Measurements from ENCODE around the gene ZNF280B. TPM values are rescaled to one million over a fixed set of nuclear protein-coding genes. Genes with fewer than 3 reads are reported as not detected.
"Not testable (repeated sequence)": the region's sequence is repeated elsewhere in the genome, so short reads cannot be mapped to it uniquely, and the experiment has no call there.

ZNF280B gene
- total RNA-seq, 4 donors from 2014 or later: 0.47 to 0.80 (median 0.70) TPM; not detected in 1

DNA sequence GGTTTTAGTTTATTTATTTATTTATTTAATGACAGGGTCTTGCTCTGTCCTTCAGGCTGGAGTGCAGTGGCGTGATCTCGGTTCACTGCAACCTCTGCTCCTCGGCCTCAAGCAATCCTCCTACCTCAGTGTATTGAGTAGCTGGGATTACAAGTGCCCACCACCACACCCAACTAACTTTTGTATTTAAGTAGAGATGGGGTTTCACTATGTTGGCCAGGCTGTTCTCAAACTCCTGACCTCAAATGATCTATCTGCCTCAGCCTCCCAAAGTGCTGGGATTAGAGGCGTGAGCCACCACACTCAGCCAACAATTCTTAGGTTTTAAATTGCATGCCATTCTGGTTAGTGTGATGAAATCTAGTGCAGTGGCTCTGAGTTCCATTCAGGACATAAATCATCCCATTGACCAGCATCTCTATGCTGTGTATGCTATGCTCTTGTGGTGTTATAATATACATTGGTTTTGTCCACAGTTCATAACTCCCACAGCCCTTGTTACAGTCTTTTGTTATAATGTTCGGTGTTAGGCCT is 28.5 kb downstream of the ZNF280B start:
- Histone ChIP-seq H3K27ac (no peak overlapping the region), H3K9me3 (no peaks in the 10 kb centered on the region), H3K36me3 (no peaks in the 10 kb centered on the region), H3K4me3 (no peak overlapping the region), H3K4me1 (no peaks in the 10 kb centered on the region), H3K27me3 (no peaks in the 10 kb centered on the region)
- no peak for TF ChIP-seq POLR2A (IDR thresholded peaks at IDR 0.05)
- TF ChIP-seq CTCF (IDR thresholded peaks at IDR 0.05): no peak
- DNase-seq: no peak

- Histone ChIP-seq H3K27ac (no peak overlapping the region), H3K4me1 (no peaks in the 10 kb centered on the region), H3K27me3 (no peaks in the 10 kb centered on the region), H3K9me3 (no peaks in the 10 kb centered on the region), H3K4me3 (no peak overlapping the region), H3K36me3 (no peaks in the 10 kb centered on the region)
- DNase-seq: no peak
- TF ChIP-seq CTCF (IDR thresholded peaks at IDR 0.05): no peak
- TF ChIP-seq POLR2A (IDR thresholded peaks at IDR 0.05): no peak
These were observed 29.4 kb downstream of the ZNF280B start for GRCh38 chr22:22479116-22479515.

- Histone ChIP-seq H3K4me1 (no peaks in the 10 kb centered on the region), H3K9me3 (no peaks in the 10 kb centered on the region), H3K36me3 (no peaks in the 10 kb centered on the region), H3K4me3 (no peak overlapping the region), H3K27ac (no peak overlapping the region), H3K27me3 (no peaks in the 10 kb centered on the region)
- no peak for DNase-seq
- TF ChIP-seq POLR2A (IDR thresholded peaks at IDR 0.05) (no peak), CTCF (IDR thresholded peaks at IDR 0.05) (no peak)
These were observed 30.1 kb downstream of the ZNF280B start for GRCh38 chr22:22478470-22478869.

DNA sequence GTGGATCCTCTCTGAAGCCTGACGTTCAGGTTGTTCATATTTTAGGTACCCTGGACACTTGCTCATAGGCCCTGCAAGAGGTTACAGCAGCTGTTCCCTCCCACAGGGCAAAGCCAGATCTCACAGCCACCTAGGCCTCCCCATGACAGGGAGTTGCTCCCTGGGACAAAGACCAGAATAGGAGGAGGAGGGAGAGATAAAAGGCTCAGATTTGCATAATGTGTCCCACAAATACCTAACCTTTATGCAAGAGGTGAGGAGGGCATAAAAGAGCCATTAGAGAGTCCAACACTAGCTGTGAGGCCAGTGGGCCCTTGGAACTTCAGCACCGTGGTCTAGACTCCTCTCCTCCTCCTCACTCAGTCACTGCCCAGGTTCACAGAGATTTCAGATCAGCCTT is 33.8 kb downstream of the ZNF280B start:
- Histone ChIP-seq H3K27ac (no peak overlapping the region), H3K4me3 (no peak overlapping the region), H3K27me3 (no peaks in the 10 kb centered on the region), H3K9me3 (no peaks in the 10 kb centered on the region), H3K4me1 (no peaks in the 10 kb centered on the region), H3K36me3 (no peaks in the 10 kb centered on the region)
- no peak for DNase-seq
- TF ChIP-seq CTCF (IDR thresholded peaks at IDR 0.05) (no peak), POLR2A (IDR thresholded peaks at IDR 0.05) (no peak)

GRCh38 chr22:22471104-22471503 is 37.4 kb downstream of the ZNF280B start:
- not testable (repeated sequence) for H3K4me1 ChIP-seq, H3K4me3 ChIP-seq, H3K9me3 ChIP-seq, DNase-seq, H3K27me3 ChIP-seq, H3K27ac ChIP-seq, H3K36me3 ChIP-seq

DNA sequence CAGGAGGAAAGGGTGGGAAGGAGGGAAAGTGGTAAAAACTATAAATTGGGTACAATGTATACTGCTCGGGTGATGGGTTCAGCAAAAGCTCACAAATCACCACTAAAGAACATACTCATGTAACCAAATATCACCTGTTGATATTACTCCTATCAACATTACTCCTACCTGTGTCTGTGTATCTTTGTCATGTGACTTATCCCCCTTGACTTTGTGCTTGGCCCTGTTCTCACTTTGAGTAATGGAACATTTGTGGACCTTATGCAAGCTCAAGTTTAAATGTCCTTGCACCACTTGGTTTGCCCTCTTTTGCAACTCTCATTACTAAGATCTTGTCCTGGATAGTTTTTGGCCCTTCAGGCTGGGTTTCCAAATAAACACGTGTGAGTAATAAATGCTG is 39.0 kb downstream of the ZNF280B start:
- H3K4me1 ChIP-seq: no peaks in the 10 kb centered on the region
- no peaks in the 10 kb centered on the region for H3K27me3 ChIP-seq
- DNase-seq: no peak
- H3K36me3 ChIP-seq: no peaks in the 10 kb centered on the region
- no peak overlapping the region for H3K27ac ChIP-seq
- no peaks in the 10 kb centered on the region for H3K9me3 ChIP-seq
- H3K4me3 ChIP-seq: no peak overlapping the region
- TF ChIP-seq CTCF (IDR thresholded peaks at IDR 0.05): no peak
- no peak for TF ChIP-seq POLR2A (IDR thresholded peaks at IDR 0.05)

DNA sequence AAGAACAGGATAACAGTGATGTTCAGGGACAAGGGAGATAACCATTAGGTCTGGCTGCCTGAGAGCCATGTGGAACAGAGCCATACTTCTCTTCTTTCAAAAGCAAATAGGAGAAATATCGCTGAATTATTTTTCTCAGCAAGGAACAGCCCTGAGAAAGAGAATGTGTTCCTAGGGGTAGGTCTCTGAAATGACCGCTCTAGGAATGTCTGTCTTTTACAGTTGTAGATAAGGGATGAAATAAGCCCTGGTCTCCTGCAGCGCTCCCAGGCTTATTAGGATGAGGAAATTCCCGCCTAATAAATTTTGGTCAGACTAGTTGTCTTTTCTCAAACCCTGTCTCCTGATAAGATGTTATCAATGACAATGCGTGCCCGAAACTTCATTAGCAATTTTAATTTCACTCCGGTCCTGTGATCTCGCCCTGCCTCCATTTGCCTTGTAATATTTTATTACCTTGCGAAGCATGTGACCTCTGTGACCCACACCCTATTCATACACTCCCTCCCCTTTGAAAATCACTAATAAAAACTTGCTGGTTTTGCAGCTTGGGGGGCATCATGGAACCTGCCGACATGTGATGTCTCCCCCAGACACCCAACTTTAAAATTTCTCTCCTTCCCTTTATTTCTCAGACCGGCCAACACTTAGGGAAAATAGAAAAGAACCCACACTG is 39.6 kb downstream of the ZNF280B start:
- not testable (repeated sequence) for H3K4me3 ChIP-seq, H3K4me1 ChIP-seq, H3K9me3 ChIP-seq, DNase-seq, H3K27ac ChIP-seq, H3K36me3 ChIP-seq, H3K27me3 ChIP-seq
